Left lung (tissue), 10 donors: ENCODE data around the gene HIVEP3. TPM values are rescaled to one million over a fixed set of nuclear protein-coding genes. Genes with fewer than 3 reads are reported as not detected.

Experiments used
- ATAC-seq: fragments of 200-7000 bp; cut with Tn5 transposase; one replicate; pipeline ENCODE4 v1.9.1; 2020; ENCODE audit warnings: moderate library complexity
- DNase-seq, 4 donors: peaks; one replicate each; pipeline ENCODE4 v3.0.0-alpha.2; 2013 to 2020
- H3K27ac ChIP-seq, 2 donors: fragments of 200-600 bp; sonication (generic) in 1 of 2; one replicate each; pipeline versions ENCODE4 v1.5.0 to v1.8.0; 2020 to 2021
- H3K27me3 ChIP-seq, 2 donors: fragments of 200-600 bp; sonication (generic) in 1 of 2; one replicate each; pipeline versions ENCODE4 v1.5.0 to v1.8.0; 2020 to 2021
- H3K36me3 ChIP-seq, 2 donors: fragments of 200-600 bp; sonication (generic) in 1 of 2; one replicate each; pipeline versions ENCODE4 v1.5.0 to v1.8.0; 2020 to 2021
- H3K4me1 ChIP-seq, 2 donors: fragments of 200-600 bp; one replicate each; pipeline ENCODE4 v1.8.0; 2021
- H3K4me3 ChIP-seq, 2 donors: fragments of 200-600 bp; sonication (generic) in 1 of 2; one replicate each; pipeline versions ENCODE4 v1.5.0 to v1.8.0; 2020 to 2021; ENCODE audit warnings: mild to moderate bottlenecking in 1 of 2
- H3K9me3 ChIP-seq, 2 donors: fragments of 200-600 bp; sonication (generic) in 1 of 2; one replicate each; pipeline versions ENCODE4 v1.5.0 to v1.8.0; 2020 to 2021
- intact Hi-C, 2 donors: fragments of 100-400 bp; cut with DNase I; formaldehyde crosslinking; loops; one replicate each; pipeline versions ENCODE4 v1.11.2 to v1.14.2; 2022
- polyA plus RNA-seq, 6 donors: library from polyadenylated mRNA; unstranded; fragments of 120-200 nt; gene quantifications; one replicate each; pipeline ENCODE4 v1.2.1, GENCODE V29; 2013; ENCODE audit not compliant: insufficient read length in 6 of 6
- total RNA-seq, 2 donors: library from RNA; stranded (reverse); fragmentation: NEBNext Ultra II Directional; extraction: Animal tissue kit (Norgen Biotek cat#: 25700); gene quantifications; one replicate each; pipeline ENCODE4 v1.2.1, GENCODE V29; 2021
- TF ChIP-seq, protein P1 (sequence below), 2 donors: fragments of 200-600 bp; sonication (generic) in 1 of 2; IDR thresholded peaks; one replicate each; pipeline versions ENCODE4 v1.5.0 to v1.8.0; 2021; ENCODE audit warnings: antibody characterized with exemption in 2 of 2
- donor health status: DM: no; HTN: yes; CAD: no.
- donor health status: DM: no; HTN: no; CAD: no.

HIVEP3 gene
- total and polyA plus RNA-seq, 8 donors, result 6.0 to 15.6 (median 7.4) TPM

GRCh38 chr1:41739061-41739955, 179.4 kb downstream of the HIVEP3 start:
- H3K36me3 ChIP-seq, result no peaks in the 10 kb centered on the region
- ATAC-seq, result peak; percentile 85
- intact Hi-C loops, result no loop called here
- peak overlapping the region in 1 of 2 donors; percentile 9 for H3K4me3 ChIP-seq
- H3K27ac ChIP-seq, result peak overlapping the region; percentile 80 to 96
- DNase-seq, result peak; percentile 74 to 97 (median 92)
- TF ChIP-seq, protein P1, sequence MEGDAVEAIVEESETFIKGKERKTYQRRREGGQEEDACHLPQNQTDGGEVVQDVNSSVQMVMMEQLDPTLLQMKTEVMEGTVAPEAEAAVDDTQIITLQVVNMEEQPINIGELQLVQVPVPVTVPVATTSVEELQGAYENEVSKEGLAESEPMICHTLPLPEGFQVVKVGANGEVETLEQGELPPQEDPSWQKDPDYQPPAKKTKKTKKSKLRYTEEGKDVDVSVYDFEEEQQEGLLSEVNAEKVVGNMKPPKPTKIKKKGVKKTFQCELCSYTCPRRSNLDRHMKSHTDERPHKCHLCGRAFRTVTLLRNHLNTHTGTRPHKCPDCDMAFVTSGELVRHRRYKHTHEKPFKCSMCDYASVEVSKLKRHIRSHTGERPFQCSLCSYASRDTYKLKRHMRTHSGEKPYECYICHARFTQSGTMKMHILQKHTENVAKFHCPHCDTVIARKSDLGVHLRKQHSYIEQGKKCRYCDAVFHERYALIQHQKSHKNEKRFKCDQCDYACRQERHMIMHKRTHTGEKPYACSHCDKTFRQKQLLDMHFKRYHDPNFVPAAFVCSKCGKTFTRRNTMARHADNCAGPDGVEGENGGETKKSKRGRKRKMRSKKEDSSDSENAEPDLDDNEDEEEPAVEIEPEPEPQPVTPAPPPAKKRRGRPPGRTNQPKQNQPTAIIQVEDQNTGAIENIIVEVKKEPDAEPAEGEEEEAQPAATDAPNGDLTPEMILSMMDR (IDR thresholded peaks at IDR 0.05), result no peak
- peaks cover 34 to 82% of the 10 kb centered on the region in 2 donors for H3K4me1 ChIP-seq
- H3K27me3 ChIP-seq, result no peaks in the 10 kb centered on the region
- no peaks in the 10 kb centered on the region for H3K9me3 ChIP-seq

DNA sequence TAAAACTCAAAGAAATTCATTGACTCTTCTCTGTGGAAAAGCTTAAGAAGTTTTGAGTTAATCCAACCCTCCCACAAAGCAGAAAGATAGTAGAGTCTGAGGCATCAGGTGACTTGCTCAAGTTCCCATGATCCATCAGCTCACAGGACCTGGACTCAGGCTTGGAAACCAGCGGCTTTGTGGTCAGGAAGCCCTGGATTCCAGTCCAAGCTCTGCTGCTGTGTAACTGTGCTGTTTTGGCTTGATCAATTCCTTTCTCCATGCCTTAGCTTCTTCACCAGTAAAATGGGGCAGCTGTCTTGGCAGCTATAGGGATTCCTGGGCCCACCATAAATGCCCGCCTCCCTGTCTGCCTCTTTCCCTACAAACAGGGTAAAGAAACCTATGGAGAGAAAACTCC, 180.2 kb downstream of the HIVEP3 start:
- Histone ChIP-seq H3K4me3 (peak overlapping the region in 1 of 2 donors; percentile 9), H3K27me3 (no peaks in the 10 kb centered on the region), H3K36me3 (no peaks in the 10 kb centered on the region), H3K9me3 (no peaks in the 10 kb centered on the region), H3K27ac (peak overlapping the region; percentile 80 to 96), H3K4me1 (peaks cover 34 to 85% of the 10 kb centered on the region in 2 donors)
- DNase-seq (peak in 1 of 4 donors; percentile 57), ATAC-seq (peak; percentile 8)
- TF ChIP-seq, protein P1 (IDR thresholded peaks at IDR 0.05), result no peak
- intact Hi-C loops, result no loop called here

- no peak for DNase-seq
- H3K27ac ChIP-seq, result peak overlapping the region; percentile 80 to 96
- TF ChIP-seq, protein P1 (IDR thresholded peaks at IDR 0.05), result no peak
- intact Hi-C loops, result no loop called here
- H3K27me3 ChIP-seq, result no peaks in the 10 kb centered on the region
- ATAC-seq, result no peak
- no peaks in the 10 kb centered on the region for H3K9me3 ChIP-seq
- H3K4me3 ChIP-seq, result no peak overlapping the region
- H3K4me1 ChIP-seq, result peaks cover 34 to 85% of the 10 kb centered on the region in 2 donors
- no peaks in the 10 kb centered on the region for H3K36me3 ChIP-seq
These were observed 180.7 kb downstream of the HIVEP3 start for GRCh38 chr1:41738006-41738405.

- Histone ChIP-seq H3K9me3 (no peaks in the 10 kb centered on the region), H3K4me3 (no peak overlapping the region), H3K4me1 (peaks cover 33 to 68% of the 10 kb centered on the region in 2 donors), H3K27ac (no peak overlapping the region), H3K27me3 (no peaks in the 10 kb centered on the region), H3K36me3 (no peaks in the 10 kb centered on the region)
- TF ChIP-seq, protein P1 (IDR thresholded peaks at IDR 0.05), result no peak
- intact Hi-C loops, result no loop called here
- DNase-seq (peak in 3 of 4 donors; percentile 32 to 66 (median 64)), ATAC-seq (peak; percentile 47)
These were observed 183.0 kb downstream of the HIVEP3 start for GRCh38 chr1:41735631-41736260.

GRCh38 chr1:41735139-41735538, 183.6 kb downstream of the HIVEP3 start:
- intact Hi-C loops, result no loop called here
- Histone ChIP-seq H3K9me3 (no peaks in the 10 kb centered on the region), H3K27ac (no peak overlapping the region), H3K27me3 (no peaks in the 10 kb centered on the region), H3K4me3 (no peak overlapping the region), H3K4me1 (peaks cover 27 to 68% of the 10 kb centered on the region in 2 donors), H3K36me3 (no peaks in the 10 kb centered on the region)
- no peak for ATAC-seq
- no peak for DNase-seq
- TF ChIP-seq, protein P1 (IDR thresholded peaks at IDR 0.05), result no peak
